Measurements from ENCODE around the gene SGSM2.
A peak's percentile ranks its signal among the peaks of the same experiment; 100 is the strongest.

Gene SGSM2

DNA sequence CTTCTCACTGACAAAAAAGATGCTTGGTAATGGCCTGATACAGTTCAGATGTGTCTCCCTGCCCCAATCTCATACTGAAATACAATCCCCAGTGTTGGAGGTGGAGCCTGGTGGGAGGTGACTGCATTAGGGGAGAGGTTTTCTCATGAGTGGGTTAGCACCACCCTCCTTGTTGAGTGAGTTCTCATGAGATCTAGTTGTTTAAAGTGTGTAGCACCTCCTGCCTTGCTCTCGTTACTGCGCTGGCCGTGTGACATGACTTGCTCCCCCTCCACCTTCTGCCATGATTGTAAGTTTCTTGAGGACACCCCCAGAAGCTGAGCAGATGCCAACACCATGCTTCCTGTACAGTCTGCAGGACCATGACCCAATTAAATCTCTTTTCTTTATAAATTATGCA is 6.0 kb upstream of the SGSM2 start:
- Histone ChIP-seq H3K9ac (ENCODE audit: low read length in 5 of 5) (no peak overlapping the region), H3K4me3 (ENCODE audit: low read depth in 1 of 5, low read length in 5 of 5) (no peak overlapping the region), H3K36me3 (ENCODE audit: control insufficient read depth in 5 of 5, insufficient read depth in 5 of 5, low read length in 5 of 5) (peaks cover 43 to 81% (median 56%) of the 10 kb centered on the region in 5 donors), H3K27ac (ENCODE audit: low read depth, low read length) (no peak overlapping the region), H3K9me3 (ENCODE audit: control insufficient read depth in 5 of 5, low read length in 5 of 5) (no peaks in the 10 kb centered on the region), H3K27me3 (ENCODE audit: control insufficient read depth in 5 of 5, insufficient read depth in 4 of 5, low read length in 5 of 5) (no peaks in the 10 kb centered on the region), H3K4me1 (ENCODE audit: control insufficient read depth in 5 of 5, insufficient read depth in 5 of 5, low read length in 5 of 5) (peaks cover 0 to 12% (median 11%) of the 10 kb centered on the region in 5 donors)

DNA sequence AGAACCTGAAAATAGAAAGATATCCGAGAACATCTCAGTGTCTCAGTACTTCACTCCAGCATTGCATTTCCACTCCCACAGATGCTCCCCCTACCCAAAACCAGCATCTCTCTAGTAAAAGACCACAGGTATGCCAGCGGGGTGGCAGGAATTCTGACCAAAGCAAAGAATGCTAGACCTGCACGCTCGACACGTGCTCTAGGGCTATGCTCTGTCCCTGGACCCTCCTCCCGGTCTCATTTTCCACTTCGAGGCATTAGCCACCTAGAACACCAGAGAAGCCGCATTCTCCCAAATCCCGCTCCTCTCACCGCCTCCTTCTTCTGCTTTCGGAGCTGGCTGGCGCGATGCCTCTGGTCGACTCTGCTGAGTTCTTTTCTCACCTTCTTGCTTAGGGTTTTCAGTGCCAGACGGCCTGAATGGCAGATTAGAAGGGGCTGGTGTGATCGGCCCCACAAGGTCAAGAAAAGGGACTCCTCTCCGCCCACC is 1.5 kb upstream of the SGSM2 start:
- peak overlapping the region; percentile 76 for H3K27ac ChIP-seq (ENCODE audit: low read depth, low read length)
- peak overlapping the region; percentile 88 to 98 (median 96) for H3K4me3 ChIP-seq (ENCODE audit: low read depth in 1 of 5, low read length in 5 of 5)
- no peaks in the 10 kb centered on the region for H3K9me3 ChIP-seq (ENCODE audit: control insufficient read depth in 5 of 5, low read length in 5 of 5)
- peak overlapping the region; percentile 84 to 92 (median 89) for H3K9ac ChIP-seq (ENCODE audit: low read length in 5 of 5)
- peaks cover 33 to 43% (median 38%) of the 10 kb centered on the region in 5 donors for H3K36me3 ChIP-seq (ENCODE audit: control insufficient read depth in 5 of 5, insufficient read depth in 5 of 5, low read length in 5 of 5)
- no peaks in the 10 kb centered on the region for H3K27me3 ChIP-seq (ENCODE audit: control insufficient read depth in 5 of 5, insufficient read depth in 4 of 5, low read length in 5 of 5)
- peaks cover 0 to 27% (median 26%) of the 10 kb centered on the region in 5 donors for H3K4me1 ChIP-seq (ENCODE audit: control insufficient read depth in 5 of 5, insufficient read depth in 5 of 5, low read length in 5 of 5)

DNA sequence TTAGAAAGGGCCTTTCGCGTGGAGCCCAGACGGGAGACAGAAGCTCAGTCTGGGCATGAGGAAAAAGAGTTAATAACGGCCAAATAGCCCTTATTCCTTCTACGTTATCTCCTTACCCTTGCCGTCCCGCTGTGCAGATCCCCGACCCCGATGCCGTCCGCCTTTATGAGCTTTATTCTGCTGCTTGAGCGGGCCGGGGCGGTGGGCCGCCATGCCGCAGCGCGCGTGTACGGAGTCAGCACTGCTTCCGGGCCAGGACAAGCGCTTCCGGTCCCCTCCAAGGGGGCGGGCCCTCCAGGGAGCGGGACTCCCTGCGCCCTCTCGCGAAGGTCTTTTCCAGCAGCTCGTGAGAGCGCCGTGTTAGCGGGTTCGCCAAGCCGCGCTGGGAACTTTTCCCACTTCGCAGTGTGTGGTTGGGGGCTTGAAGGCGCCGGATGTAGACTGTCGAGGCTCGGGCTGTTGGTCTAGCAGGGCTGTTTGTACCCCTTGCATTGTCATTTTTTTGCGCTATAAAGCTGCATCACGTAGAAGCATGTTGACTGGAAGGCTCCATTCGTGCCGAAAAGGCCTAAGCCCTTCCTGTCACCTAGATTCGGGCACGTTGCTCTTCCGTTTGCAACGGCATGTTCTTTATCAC is 968 bp upstream of the SGSM2 start, which contains the start of gene TSR1:
Gene TSR1 (minus strand): TSS at position 243 of the 637 bp plus-strand sequence. CDS start 30 bp downstream, at position 213.
- Histone ChIP-seq H3K36me3 (ENCODE audit: control insufficient read depth in 5 of 5, insufficient read depth in 5 of 5, low read length in 5 of 5) (peaks cover 28 to 40% (median 32%) of the 10 kb centered on the region in 5 donors), H3K4me1 (ENCODE audit: control insufficient read depth in 5 of 5, insufficient read depth in 5 of 5, low read length in 5 of 5) (peaks cover 0 to 27% (median 26%) of the 10 kb centered on the region in 5 donors), H3K4me3 (ENCODE audit: low read depth in 1 of 5, low read length in 5 of 5) (peak within 1 kb of the TSS; percentile 88 to 98 (median 96)), H3K27me3 (ENCODE audit: control insufficient read depth in 5 of 5, insufficient read depth in 4 of 5, low read length in 5 of 5) (no peaks in the 10 kb centered on the region), H3K9ac (ENCODE audit: low read length in 5 of 5) (peak within 1 kb of the TSS; percentile 84 to 92 (median 89)), H3K27ac (ENCODE audit: low read depth, low read length) (peak within 1 kb of the TSS; percentile 76), H3K9me3 (ENCODE audit: control insufficient read depth in 5 of 5, low read length in 5 of 5) (no peaks in the 10 kb centered on the region)

DNA sequence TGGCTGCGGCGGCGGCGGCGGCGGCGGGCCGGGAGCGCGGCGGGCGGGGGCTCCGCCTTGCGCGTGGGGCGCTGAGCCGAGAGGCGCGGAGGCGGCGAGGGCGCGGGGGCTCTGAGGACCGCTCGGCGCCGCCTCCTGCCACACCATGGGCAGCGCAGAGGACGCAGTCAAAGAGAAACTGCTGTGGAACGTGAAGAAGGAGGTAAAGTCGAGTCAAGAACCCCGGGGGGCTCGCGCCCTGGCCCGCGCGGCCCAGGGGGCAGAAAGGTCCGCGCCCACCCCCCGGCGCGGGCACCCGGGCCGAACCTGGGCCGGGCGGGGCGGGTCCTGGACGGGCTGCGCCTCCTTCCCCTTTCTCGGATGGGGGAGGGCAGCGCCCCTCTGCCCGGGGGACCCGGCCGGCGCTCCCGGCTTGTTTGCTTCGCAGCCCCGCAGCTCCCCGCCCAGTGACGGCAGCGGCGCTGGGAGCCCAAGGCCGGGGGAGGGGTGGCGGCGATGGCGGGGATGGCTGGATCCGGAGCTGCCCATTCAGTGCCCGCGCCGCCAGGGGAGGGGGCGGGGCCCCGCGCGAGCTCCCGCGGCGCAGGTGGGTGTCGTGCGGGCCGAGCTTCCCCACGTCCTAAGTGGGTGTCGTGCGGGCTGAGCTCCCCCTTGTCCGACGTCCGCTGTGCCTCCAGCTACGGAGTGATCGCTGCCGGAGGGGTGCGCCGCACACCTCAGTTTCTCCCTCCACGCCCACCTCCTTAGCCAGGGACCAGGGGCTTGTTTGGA is 428 bp downstream of the SGSM2 start:
- Histone ChIP-seq H3K9ac (ENCODE audit: low read length in 5 of 5) (peak overlapping the region in 4 of 5 donors; percentile 39 to 68 (median 64)), H3K4me1 (ENCODE audit: control insufficient read depth in 5 of 5, insufficient read depth in 5 of 5, low read length in 5 of 5) (peaks cover 0 to 27% (median 26%) of the 10 kb centered on the region in 5 donors)

DNA sequence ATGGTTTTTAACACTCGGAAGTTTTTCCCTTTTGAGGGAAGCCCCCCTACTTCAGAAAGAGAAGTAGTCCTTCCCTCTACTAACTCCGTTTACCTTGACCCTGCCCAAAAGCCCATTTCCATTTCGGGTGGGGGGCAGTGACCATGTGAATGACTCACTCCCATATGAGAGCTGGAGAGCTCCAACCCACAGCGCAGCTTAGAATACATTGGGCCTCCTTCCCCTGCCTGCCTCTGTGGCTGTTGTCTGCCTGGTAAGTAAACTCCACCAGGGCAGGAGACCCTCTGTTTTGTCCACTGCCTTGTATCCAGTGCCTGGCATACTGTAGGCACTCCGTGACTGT is 985 bp downstream of the SGSM2 start:
- Histone ChIP-seq H3K36me3 (ENCODE audit: control insufficient read depth in 5 of 5, insufficient read depth in 5 of 5, low read length in 5 of 5) (peaks cover 13 to 32% (median 24%) of the 10 kb centered on the region in 5 donors), H3K27ac (ENCODE audit: low read depth, low read length) (no peak overlapping the region), H3K4me3 (ENCODE audit: low read depth in 1 of 5, low read length in 5 of 5) (peak overlapping the region; percentile 61 to 98 (median 90))

More for the DNA sequence above, 428 bp downstream of the SGSM2 start:
- peak overlapping the region; percentile 61 to 98 (median 90) for H3K4me3 ChIP-seq (ENCODE audit: low read depth in 1 of 5, low read length in 5 of 5)
- peaks cover 19 to 33% (median 30%) of the 10 kb centered on the region in 5 donors for H3K36me3 ChIP-seq (ENCODE audit: control insufficient read depth in 5 of 5, insufficient read depth in 5 of 5, low read length in 5 of 5)
- H3K27me3 ChIP-seq (ENCODE audit: control insufficient read depth in 5 of 5, insufficient read depth in 4 of 5, low read length in 5 of 5) = no peaks in the 10 kb centered on the region
- no peaks in the 10 kb centered on the region for H3K9me3 ChIP-seq (ENCODE audit: control insufficient read depth in 5 of 5, low read length in 5 of 5)
- H3K27ac ChIP-seq (ENCODE audit: low read depth, low read length) = peak overlapping the region; percentile 23

DNA sequence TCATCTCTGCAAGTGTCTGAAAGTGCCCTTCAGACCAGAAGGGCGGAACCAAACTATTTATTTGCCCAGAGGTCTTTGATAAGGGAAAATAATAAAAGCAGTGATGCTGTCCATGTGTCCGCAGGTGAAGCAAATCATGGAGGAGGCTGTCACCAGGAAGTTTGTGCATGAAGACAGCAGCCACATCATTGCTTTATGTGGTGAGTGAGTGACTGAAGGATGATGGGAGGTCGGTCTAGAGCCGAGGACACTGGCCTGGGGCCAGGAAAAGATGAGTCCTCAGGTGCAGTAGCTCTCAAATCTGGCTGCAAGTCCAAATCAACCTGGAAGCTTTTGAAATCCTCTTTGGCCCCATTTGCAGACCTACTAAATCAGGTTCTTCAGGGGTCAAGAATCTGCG is 6.1 kb downstream of the SGSM2 start:
- no peaks in the 10 kb centered on the region for H3K27me3 ChIP-seq (ENCODE audit: control insufficient read depth in 5 of 5, insufficient read depth in 4 of 5, low read length in 5 of 5)
- H3K4me3 ChIP-seq (ENCODE audit: low read depth in 1 of 5, low read length in 5 of 5) = no peak overlapping the region
- no peaks in the 10 kb centered on the region for H3K9me3 ChIP-seq (ENCODE audit: control insufficient read depth in 5 of 5, low read length in 5 of 5)
- H3K9ac ChIP-seq (ENCODE audit: low read length in 5 of 5) = no peak overlapping the region
- H3K4me1 ChIP-seq (ENCODE audit: control insufficient read depth in 5 of 5, insufficient read depth in 5 of 5, low read length in 5 of 5) = peaks cover 0 to 11% (median 6%) of the 10 kb centered on the region in 5 donors
- H3K36me3 ChIP-seq (ENCODE audit: control insufficient read depth in 5 of 5, insufficient read depth in 5 of 5, low read length in 5 of 5) = peaks cover 0 to 41% (median 13%) of the 10 kb centered on the region in 5 donors
- no peak overlapping the region for H3K27ac ChIP-seq (ENCODE audit: low read depth, low read length)

More for the DNA sequence above, 985 bp downstream of the SGSM2 start:
- Histone ChIP-seq H3K4me1 (ENCODE audit: control insufficient read depth in 5 of 5, insufficient read depth in 5 of 5, low read length in 5 of 5) (peaks cover 0 to 27% (median 26%) of the 10 kb centered on the region in 5 donors), H3K27me3 (ENCODE audit: control insufficient read depth in 5 of 5, insufficient read depth in 4 of 5, low read length in 5 of 5) (no peaks in the 10 kb centered on the region), H3K9ac (ENCODE audit: low read length in 5 of 5) (peak overlapping the region in 4 of 5 donors; percentile 39 to 63 (median 58)), H3K9me3 (ENCODE audit: control insufficient read depth in 5 of 5, low read length in 5 of 5) (no peaks in the 10 kb centered on the region)

DNA sequence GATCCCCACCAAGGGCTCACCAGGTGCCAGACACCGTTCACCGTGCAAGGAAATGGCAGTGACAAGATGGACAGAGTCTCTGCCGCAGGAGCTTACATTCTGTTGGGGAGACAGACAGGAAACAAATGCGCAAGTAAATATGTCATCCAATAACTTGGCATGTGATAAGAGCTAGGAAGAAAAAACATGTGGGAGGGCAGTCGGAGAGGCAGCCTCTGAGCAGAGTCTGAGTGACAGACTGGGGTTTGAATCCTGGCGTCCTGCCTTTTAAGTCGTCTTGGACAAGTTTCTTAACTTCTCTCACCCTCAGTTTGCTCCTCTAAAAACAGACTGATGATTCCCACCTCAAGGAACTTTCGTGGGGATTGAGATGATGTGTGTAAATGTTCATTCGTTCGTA is 7.2 kb downstream of the SGSM2 start:
- Histone ChIP-seq H3K9ac (ENCODE audit: low read length in 5 of 5) (no peak overlapping the region), H3K4me3 (ENCODE audit: low read depth in 1 of 5, low read length in 5 of 5) (no peak overlapping the region), H3K9me3 (ENCODE audit: control insufficient read depth in 5 of 5, low read length in 5 of 5) (no peaks in the 10 kb centered on the region), H3K4me1 (ENCODE audit: control insufficient read depth in 5 of 5, insufficient read depth in 5 of 5, low read length in 5 of 5) (peaks cover 0 to 10% (median 5%) of the 10 kb centered on the region in 5 donors), H3K27me3 (ENCODE audit: control insufficient read depth in 5 of 5, insufficient read depth in 4 of 5, low read length in 5 of 5) (no peaks in the 10 kb centered on the region), H3K36me3 (ENCODE audit: control insufficient read depth in 5 of 5, insufficient read depth in 5 of 5, low read length in 5 of 5) (peaks cover 0 to 44% (median 15%) of the 10 kb centered on the region in 5 donors), H3K27ac (ENCODE audit: low read depth, low read length) (no peak overlapping the region)

DNA sequence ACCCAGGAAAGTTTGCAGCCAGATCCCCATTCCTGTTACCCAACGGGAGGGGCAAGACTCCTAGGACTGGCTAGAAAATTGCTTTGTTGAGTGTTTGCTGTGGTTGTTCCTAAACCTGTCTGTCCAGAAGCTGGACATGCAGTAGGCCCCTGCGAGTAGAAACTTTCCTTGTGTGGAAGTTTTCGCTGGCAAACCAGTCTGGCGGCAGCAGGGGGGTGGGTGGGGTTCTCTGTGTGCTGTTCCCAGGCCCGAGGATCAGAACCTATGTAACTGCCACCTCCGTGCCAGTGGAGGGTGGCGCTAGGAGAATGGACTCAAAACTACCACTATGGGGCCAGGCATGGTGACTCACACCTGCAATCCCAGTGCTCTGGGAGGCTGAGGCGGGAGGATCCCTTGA is 9.2 kb downstream of the SGSM2 start:
- no peak overlapping the region for H3K9ac ChIP-seq (ENCODE audit: low read length in 5 of 5)
- H3K27me3 ChIP-seq (ENCODE audit: control insufficient read depth in 5 of 5, insufficient read depth in 4 of 5, low read length in 5 of 5) = no peaks in the 10 kb centered on the region
- H3K4me1 ChIP-seq (ENCODE audit: control insufficient read depth in 5 of 5, insufficient read depth in 5 of 5, low read length in 5 of 5) = peaks cover 0 to 10% (median 5%) of the 10 kb centered on the region in 5 donors
- no peak overlapping the region for H3K4me3 ChIP-seq (ENCODE audit: low read depth in 1 of 5, low read length in 5 of 5)
- H3K36me3 ChIP-seq (ENCODE audit: control insufficient read depth in 5 of 5, insufficient read depth in 5 of 5, low read length in 5 of 5) = peaks cover 0 to 40% (median 15%) of the 10 kb centered on the region in 5 donors
- H3K9me3 ChIP-seq (ENCODE audit: control insufficient read depth in 5 of 5, low read length in 5 of 5) = no peaks in the 10 kb centered on the region
- no peak overlapping the region for H3K27ac ChIP-seq (ENCODE audit: low read depth, low read length)

DNA sequence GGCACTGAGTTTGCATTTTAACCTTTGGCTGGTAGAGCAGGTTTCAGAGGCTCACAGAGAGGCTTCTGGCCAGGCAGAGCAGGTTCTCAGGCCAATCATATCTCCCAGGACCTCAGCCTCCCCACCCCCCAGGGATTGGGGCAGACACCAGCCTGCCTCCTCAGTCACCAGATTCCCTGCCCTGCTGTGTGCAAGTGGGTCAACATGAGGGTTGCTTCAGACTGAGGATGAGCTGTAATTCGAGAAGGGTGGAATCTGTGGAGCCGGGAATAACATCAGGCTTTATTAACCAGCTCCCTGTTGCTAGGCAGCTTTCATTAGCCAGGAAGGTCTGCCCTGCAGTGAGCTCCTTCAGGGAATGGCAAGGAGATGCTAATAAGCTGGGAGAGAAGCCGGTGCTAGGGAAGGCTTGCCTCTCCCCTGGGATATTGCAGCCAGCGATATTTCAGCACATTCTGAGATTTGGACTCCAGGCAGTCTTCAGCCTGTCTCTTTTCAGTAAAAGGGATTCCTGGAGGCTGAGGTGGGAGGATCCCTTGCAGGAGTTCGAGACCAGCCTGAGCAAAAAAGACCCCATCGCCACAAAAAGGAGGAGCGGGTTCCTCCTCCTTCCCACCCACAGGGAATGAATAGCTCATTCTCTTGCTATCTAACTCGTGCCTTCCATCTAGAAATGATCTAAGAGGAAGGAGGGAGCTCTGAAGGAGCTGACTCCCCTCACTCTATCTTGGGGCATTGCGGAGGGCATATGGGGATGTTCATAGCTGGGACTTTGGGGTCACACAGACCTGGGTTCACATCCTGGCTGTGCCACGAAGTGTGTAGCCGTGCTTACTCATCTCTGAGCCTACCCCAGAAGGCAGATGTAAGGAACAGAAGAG is 10.7 kb downstream of the SGSM2 start:
- peaks cover 0 to 31% (median 10%) of the 10 kb centered on the region in 5 donors for H3K36me3 ChIP-seq (ENCODE audit: control insufficient read depth in 5 of 5, insufficient read depth in 5 of 5, low read length in 5 of 5)
- no peaks in the 10 kb centered on the region for H3K9me3 ChIP-seq (ENCODE audit: control insufficient read depth in 5 of 5, low read length in 5 of 5)
- no peak overlapping the region for H3K9ac ChIP-seq (ENCODE audit: low read length in 5 of 5)
- no peak overlapping the region for H3K4me3 ChIP-seq (ENCODE audit: low read depth in 1 of 5, low read length in 5 of 5)
- peaks cover 0 to 10% (median 5%) of the 10 kb centered on the region in 5 donors for H3K4me1 ChIP-seq (ENCODE audit: control insufficient read depth in 5 of 5, insufficient read depth in 5 of 5, low read length in 5 of 5)
- H3K27me3 ChIP-seq (ENCODE audit: control insufficient read depth in 5 of 5, insufficient read depth in 4 of 5, low read length in 5 of 5) = no peaks in the 10 kb centered on the region
- no peak overlapping the region for H3K27ac ChIP-seq (ENCODE audit: low read depth, low read length)

Measured in subcutaneous abdominal adipose tissue (tissue), 5 donors.